Esophagus squamous epithelium (tissue), 4 donors: Measurements from ENCODE around the gene PSG3.
A peak's percentile ranks its signal among the peaks of the same experiment; 100 is the strongest.
"Not testable (repeated sequence)": the region's sequence is repeated elsewhere in the genome, so short reads cannot be mapped to it uniquely, and the experiment has no call there.

Experiments used
- CTCF ChIP-seq, 6 experiments: fragments of 450-650 bp in 4 of 6; fragments of 200-600 bp in 2 of 6; sonication (generic) in 2 of 6; IDR thresholded peaks; one replicate each; pipeline ENCODE4 v1.5.1; 2016 to 2019; ENCODE audit warnings: antibody characterized with exemption in 6 of 6, mild to moderate bottlenecking in 4 of 6, moderate library complexity in 4 of 6
- POLR2A ChIP-seq, 4 donors: fragments of 450-650 bp; IDR thresholded peaks; one replicate each; pipeline ENCODE4 v1.6.1; 2017; ENCODE audit warnings: antibody characterized with exemption in 4 of 4, mild to moderate bottlenecking in 4 of 4, moderate library complexity in 3 of 4

- not testable (repeated sequence) for TF ChIP-seq POLR2A (IDR thresholded peaks at IDR 0.05)
- TF ChIP-seq CTCF (IDR thresholded peaks at IDR 0.05): peak in 4 of 6 experiments; percentile 6 to 58 (median 32)
Observed at GRCh38 chr19:42767319-42767718, 27.0 kb upstream of the PSG3 start.
